Stimulated activated CD8-positive, alpha-beta memory T cell treated with anti-CD3 and anti-CD28 coated beads, Interleukin-4, amount 100 ng/mL, for 24 hours (primary cell): ENCODE data around the gene FLOT2.
"Not testable (repeated sequence)": the region's sequence is repeated elsewhere in the genome, so short reads cannot be mapped to it uniquely, and the experiment has no call there.

Source experiments
- DNase-seq: peaks from one replicate; pipeline ENCODE4 v3.0.0-alpha.2; 2020; ENCODE audit warnings: low read depth

The FLOT2 gene

GRCh38 chr17:28916302-28916934 is 18.9 kb upstream of the FLOT2 start:
- DNase-seq = no peak

GRCh38 chr17:28912938-28913333 is 15.4 kb upstream of the FLOT2 start:
- no peak for DNase-seq

DNA sequence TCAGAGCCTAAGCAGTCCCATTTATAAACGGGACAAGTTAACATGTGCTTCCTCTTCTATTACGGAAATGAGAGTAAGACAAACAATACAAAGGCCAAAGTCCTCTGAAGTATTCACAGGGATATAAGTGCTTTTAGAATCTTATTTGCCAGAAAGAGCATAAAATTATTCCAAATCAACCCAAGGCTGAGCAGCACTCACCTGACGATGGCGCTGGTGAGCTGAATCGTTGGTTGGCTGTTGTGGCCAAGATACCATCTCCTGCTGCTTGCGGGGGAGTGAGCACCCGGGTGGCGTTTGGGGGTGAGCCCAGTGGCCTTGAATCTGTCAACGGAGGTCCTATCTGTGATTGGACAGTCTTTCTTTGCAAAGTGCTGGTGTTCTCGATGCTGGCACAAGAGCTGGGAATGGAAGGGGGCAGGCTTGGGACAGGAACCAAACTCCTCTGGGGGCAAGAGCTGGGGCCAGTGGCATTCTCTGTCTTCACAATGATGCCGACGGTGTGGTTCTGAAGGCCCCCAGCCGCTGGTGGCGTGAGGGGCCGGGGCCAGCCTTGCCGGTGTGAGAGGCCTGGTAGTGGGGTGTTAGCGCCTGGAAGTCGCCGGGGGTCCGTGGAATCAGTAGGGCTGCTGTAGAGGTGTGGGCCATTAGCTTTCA is 14.9 kb upstream of the FLOT2 start:
- DNase-seq = no peak

- no peak for DNase-seq
Measured at GRCh38 chr17:28911411-28912045, 14.0 kb upstream of the FLOT2 start.

DNA sequence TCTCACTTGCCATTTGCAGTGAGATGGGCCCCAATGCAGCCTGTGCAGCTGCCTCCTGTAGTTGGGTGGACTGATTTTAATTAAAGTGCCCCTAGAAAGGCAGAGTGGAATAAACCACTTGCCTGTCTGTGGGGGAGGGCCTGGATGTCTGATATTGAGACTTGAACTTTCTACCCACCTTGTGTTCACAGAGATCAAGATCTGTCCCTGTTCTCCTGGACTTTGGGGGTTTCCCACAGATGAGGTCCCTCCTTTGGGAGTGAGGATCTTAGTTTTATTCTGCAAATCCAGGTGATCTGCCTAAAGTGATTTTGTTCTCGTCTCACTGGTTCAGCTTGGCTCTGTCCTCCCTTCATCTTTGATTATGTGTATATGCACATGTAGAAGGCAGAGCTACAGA is 13.0 kb upstream of the FLOT2 start:
- DNase-seq = no peak

GRCh38 chr17:28908640-28909167 is 11.2 kb upstream of the FLOT2 start:
- DNase-seq = no peak

- DNase-seq = no peak
Measured at GRCh38 chr17:28907709-28908475, 10.4 kb upstream of the FLOT2 start.

DNA sequence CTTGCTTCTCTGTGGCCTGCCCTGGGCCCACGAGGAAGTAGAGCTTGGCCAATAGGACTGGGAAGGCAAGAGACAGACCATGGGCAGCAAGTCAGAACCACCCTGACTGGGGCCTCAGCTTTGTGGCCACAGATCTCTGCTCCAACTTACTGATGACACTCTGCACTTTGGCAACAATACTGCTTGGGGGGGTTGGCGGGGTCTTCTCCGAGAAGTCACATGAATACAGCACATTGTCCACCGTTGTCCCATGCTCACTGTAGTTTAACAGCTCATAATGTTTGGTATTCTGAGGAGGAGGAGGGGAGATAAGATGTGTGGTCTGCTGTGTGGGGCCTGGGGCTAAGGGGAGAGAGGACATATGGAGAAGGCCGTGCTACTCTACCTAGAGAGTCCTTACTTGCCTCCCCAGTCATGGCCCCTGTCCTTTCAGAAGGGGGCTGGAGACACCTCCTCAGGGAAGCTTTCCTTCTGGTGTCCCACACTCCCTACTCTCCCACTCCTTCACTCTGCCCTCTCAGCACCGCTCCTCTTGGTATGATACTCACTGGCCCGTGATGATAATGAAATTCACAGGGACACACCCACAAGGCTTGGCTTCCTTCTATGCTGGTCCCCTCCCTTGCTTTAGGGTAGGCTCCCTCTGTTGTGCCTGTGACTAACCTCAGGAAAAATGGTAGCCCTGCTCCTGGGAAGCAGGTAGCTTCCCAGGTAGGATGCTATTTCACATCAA is 9.3 kb upstream of the FLOT2 start:
- DNase-seq = no peak

- no peak for DNase-seq
Measured at GRCh38 chr17:28906276-28906675, 8.7 kb upstream of the FLOT2 start.

DNA sequence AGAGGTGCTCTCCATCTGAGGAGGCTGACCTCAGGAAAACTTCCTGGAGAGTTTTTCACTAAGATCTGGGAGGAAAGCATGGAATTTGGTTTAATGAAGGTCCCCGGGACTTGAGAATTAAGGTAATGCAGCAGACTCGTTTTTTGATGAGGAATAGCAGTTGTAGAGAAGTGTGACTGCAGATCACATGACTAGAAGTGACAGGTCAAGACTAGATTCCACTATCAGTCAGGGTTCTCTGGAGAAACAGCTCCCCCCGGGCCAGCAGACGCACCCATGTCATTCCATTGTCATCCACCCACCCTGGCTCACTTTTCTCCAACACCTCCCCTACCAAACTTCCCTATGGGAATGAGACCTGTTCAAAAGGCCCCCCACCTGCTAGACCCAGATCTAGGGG is 7.3 kb upstream of the FLOT2 start:
- no peak for DNase-seq

DNA sequence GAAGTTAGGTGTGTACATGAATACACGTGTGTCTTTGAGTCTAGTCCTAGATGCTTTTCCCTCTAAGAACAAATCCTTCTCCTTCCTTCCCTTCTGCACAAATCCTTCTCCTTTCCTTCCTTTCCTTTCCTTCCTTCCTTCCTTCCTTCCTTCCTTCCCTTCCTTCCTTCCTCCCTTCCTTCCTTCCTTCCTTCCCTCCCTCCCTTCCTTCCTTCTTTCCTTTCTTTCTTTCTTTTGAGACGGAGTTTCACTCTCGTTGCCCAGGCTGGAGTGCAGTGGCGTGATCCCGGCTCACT is 6.0 kb upstream of the FLOT2 start:
- DNase-seq = not testable (repeated sequence)

GRCh38 chr17:28902819-28903545 is 5.4 kb upstream of the FLOT2 start, which contains the start of gene DHRS13:
Gene DHRS13 (minus strand): TSS chr17:28903079. CDS start chr17:28902944, 135 bp downstream.
- DNase-seq = peak; percentile 88

DNA sequence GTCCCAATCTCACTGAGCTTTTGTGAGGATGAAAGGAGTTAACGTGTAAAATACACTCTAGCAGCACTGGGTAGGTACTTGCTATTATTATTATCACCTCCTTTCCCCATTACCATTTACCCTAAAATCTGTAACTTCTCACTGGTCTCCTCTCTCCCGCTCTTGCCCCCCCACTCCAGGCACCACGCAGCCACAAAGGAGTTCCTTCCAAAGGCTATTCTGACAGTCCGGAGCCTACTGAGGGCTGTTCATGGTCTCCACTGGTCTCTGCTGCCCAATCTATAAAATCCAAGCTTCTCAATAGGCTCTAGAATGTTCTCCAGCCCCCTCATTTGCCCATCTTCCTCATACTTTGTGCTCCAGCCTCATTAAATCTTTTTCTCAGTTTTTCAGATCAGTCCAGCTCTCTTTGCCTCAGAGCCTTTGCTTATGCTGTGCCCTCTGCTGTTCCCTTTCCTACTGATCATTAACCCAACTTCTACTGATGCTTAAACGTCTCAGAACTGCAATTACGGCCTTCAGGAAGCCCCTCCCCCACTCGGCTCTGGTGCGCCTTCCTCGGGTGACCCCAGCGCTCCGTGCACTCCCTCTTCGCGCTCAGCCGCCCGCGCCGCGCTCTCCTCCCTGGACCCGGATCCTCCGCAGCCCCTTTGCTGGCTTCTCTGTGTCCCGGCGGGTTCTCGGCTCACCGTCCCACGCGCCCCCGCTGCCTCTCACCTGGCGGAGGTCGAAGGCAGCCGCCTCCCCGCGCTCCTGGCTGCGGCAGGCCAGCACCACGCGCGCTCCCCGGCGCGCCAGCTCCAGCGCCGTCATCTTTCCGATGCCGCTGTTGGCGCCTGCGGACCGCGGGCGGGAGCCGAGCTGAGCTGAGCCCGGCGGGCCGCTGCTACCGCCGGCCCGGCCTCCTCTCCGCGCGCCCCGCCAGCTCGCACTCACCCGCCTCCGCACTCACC is 4.6 kb upstream of the FLOT2 start:
- peak; percentile 33 for DNase-seq

- no peak for DNase-seq
Measured at GRCh38 chr17:28900986-28901726, 3.6 kb upstream of the FLOT2 start.

DNA sequence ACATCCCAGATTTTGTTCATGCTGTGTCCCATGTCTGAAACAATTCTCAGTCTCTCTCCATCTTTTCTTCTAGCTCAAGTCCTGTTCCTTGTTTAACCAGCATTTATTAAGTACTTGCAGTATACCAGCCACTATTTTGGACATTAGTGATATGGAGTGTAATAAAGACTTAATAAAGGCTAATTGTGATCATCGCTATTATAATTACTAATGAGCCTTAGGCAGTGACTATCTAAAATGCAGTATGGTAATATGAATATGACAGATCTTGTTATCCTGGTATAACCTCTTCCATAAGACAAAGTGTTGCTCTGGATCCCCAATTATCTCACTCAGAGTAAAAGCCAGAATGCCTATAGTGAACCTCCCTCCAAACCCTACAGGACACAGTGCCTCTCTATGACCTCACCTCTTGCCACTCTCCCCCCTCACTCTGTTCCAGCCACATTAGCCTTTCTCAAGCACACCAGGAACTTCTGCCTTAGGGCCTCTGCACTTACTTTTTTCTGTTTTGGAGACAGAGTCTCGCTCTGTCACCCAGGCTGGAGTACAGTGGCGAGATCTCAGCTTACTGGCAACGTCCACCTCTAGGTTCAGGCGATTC is 1.8 kb upstream of the FLOT2 start:
- DNase-seq = no peak

DNA sequence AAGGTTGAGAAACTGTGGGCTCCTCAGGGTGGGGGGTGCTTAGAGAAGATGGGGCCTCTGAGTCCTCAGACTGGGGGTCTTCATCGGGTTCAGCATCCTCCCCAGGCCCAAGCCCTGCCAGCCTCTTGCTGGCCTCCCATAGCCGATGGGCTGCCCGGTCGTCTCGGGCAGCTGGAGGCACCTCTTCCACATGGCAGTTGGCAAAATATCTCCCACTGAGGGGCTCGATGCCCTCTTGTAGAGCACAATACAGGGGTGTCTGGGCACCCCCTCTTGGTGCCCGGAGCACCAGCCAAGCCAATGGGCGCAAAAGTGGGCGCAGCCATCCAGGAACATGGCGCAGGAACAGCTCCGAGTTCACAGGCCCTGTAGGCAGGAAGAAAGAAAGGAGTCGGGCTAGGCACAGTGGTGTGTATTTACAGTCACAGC is 1.0 kb upstream of the FLOT2 start:
- no peak for DNase-seq

DNA sequence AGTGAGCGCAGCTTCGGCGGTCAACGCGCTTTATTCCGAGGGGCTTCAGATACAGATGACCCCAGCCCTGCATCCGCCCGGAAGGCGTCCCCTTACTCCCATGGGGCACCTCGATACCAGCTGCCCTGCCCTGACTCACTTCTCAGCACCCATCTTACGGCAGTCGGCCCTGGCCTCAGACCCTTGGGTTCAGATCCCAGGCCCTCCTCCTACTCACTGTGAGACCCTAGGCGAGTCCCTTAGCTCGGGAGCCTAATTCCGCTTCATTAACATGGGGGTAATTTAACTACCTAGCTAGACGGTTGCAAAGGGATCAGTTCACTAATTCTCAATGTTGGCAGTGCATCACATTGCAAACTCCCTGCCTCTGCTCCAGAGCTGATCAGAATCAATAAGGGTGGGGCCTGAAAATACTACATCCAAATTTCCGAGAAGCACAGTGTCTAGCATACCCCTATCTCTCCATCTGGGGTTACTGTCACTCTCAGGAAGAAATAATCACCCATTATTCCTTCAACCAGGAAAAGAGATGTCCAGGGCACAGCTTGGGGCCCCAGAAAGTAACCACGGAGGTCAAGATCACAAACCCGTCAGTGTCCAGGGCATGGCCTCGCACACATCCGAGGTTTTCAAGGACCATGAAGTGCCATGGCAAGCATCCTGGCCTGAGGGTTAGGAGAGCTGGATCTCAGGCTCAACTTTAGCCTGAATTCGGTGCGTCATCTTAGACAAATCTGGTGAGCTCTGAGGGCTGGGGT is 415 bp upstream of the FLOT2 start:
- no peak for DNase-seq

- DNase-seq = no peak
Measured at GRCh38 chr17:28896491-28896883, 1.0 kb downstream of the FLOT2 start.
